Right lobe of liver (tissue), 4 donors: ENCODE measurements around the gene VMP1.

ENCODE experiments used
- CTCF ChIP-seq, 4 donors: fragments of 200-600 bp in 3 of 4; fragments of 450-650 bp in 1 of 4; IDR thresholded peaks; one replicate each; pipeline versions ENCODE4 v1.5.1 to v1.8.0; 2016 to 2022; ENCODE audit warnings: antibody characterized with exemption in 4 of 4, mild to moderate bottlenecking in 2 of 4
- POLR2A ChIP-seq: fragments of 450-650 bp; IDR thresholded peaks from one replicate; pipeline ENCODE4 v1.6.1; 2017; ENCODE audit warnings: antibody characterized with exemption, mild to moderate bottlenecking
- donor health status: DM: no; HTN: no; CAD: no.
- donor health status: DM: no; HTN: no; CAD: no.
- donor health status: DM: no; HTN: yes; CAD: no.

GRCh38 chr17:59825533-59826322 is 118.3 kb downstream of the VMP1 start:
- TF ChIP-seq CTCF (IDR thresholded peaks at IDR 0.05) (no peak), POLR2A (no peak)
